Hematopoietic multipotent progenitor cell treated with erythropoietin and hydrocortisone succinate and interleukin-3 and kit ligand, for 15 days (in vitro differentiated cells): Measurements from ENCODE around the gene DNM3.

Experiments
- DNase-seq: peaks from one replicate; pipeline ENCODE4 v3.0.0-alpha.2; 2015; ENCODE audit warnings: low spot score

The DNM3 gene

DNA sequence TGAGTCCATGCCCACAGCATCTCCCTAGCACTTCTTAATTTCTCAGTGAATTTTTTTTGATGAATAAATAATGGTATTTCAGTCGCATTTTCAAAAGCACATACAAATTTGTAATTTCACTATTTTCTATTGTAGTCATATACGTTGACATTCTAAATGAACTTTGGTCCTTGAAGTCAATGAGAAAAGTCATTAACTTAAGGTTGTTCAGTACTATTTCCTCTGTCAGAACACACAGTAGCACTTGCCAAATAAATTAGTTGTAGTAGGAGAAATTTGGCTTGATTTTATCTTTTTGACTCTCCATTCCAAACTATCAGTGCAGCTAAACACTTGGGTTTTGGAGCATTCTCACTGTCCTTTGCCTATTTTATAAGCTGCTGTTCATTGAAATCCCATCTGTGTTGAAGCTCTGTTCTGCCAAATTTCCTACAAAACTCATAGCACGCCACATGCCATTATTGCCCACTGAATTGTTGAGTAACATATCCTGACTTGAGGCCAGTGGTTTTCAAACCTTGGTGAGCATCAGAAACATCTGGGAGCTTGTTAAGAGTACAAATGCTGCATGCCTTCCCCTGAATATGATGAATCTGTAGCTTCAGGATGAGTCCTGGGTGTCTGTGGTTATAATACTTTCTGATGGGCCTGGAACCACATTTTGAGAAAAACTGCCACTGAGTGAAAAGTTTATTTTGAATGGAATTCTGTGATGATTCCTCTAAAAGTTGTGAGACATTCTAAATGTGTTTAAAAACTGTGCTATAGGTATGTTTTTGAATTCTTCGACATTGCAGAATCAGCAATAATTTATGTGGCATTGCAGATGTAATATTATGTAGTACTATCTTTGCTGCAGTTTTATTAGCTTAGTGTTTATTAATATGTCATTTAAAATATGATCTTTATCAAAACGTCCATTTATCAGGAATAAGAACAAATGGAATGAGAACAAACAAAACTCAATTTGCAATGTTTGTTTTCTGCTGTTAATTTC, 78.9 kb downstream of the DNM3 start:
- no peak for DNase-seq

DNA sequence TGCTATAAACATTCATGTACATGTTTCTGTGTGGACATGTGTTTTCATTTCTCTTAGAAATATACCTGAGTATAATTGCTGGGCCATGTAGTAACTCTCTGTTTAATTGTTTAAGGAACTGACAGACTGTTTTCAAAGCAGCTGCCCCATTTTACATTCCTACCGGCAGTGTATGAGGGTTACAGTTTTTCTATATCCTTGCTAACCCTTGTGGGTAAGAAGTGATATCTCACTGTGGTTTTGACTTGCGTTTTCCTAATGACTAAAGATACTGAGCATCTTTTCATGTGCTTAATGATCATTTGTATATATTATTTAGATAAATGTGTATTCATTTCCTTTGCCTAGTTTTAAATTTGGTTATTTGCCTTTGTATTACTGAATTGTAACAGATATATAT, 81.7 kb downstream of the DNM3 start:
- no peak for DNase-seq

DNA sequence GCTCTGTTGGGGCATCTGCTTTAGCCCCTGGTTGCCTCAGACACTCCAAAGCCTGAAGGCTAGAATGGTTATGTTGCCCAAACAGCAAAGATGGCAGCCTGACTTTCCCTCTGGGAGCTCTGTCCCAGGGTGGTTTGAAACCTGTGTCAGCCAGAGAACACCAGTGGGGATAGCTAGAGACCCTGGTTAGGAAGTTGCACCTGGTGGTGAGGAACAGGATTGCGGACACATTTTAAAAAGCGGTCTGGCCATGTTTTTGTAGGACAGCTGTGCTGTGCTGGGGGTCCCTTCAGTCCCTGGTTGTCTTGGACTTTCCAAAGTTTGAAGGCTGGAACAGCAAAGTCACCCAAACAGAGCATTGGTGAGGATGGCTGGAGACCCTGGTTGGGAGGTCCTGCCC, 87.8 kb downstream of the DNM3 start:
- no peak for DNase-seq

DNA sequence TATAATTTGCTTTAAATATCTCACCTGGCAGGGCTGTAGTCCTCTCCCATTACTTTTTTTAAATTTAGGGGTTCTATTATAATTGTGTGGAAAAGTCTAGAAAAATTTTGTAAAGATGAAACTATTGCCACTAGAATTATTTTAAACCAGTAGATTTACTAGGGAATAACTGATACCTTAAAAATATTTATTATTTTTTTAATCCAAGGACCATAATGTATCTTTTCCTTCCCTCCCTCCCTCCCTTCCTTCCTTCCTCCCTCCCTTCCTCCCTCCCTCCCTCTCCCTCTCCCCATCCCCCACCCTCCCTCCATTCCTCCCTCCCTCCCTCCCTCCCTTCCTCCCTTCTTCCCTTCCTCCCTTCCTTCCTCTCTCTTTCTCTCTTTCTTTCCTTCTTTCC, 90.5 kb downstream of the DNM3 start:
- DNase-seq: no peak

DNA sequence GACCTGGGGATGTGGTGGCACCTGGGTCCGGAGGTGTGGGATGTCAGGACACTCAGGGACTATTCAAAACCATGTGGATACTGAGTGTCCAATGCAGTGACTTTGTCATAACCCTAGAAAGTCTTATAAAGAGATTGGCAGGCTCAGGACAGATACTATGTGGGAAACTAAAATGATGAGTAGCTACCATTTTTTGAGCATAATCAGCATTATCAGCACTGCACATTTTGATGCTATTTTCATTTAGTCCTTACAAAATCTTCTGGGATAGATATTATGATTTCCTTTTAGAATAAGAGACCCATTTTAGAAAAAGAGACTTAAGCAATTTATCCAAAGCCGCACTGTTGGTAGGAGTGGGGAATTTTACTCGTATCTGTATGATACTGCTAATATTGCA, 93.4 kb downstream of the DNM3 start:
- no peak for DNase-seq

DNA sequence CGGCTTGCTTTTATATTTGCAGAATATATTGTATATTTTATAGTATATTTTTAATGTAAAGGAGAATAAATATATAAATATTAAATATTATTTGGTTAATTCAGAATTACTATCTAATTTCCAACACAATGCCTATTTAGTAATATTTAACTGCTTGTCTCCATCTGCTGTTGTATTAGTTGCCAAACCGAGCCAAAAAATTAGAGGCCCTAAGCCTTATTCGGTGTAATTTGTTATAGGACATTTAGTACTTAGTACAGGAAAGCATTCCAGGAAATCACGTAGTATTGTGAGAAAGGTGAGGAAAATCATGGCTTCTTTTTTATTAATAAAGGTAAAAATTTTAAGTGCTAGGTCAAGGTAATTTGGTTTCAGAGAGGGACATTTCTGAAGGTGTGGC, 93.8 kb downstream of the DNM3 start:
- DNase-seq: no peak

DNA sequence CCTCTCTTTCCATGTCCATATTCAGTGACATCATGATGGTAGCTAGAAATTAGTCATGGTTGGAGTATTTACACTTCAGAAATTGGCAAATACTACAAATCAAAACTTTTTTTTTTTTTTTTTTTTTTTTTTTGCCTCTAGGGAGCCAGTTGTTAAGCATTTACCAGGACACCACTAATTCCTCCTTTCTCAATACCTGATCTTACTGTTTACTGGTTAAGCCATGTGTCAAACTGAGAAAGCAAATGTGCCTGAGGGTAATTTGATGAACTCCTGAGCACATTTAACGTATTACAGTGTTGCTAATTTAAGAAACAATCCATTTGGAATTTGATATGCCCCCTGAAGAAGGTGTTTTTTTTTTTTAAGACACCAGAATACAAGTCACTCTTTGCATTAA, 94.4 kb downstream of the DNM3 start:
- no peak for DNase-seq

DNA sequence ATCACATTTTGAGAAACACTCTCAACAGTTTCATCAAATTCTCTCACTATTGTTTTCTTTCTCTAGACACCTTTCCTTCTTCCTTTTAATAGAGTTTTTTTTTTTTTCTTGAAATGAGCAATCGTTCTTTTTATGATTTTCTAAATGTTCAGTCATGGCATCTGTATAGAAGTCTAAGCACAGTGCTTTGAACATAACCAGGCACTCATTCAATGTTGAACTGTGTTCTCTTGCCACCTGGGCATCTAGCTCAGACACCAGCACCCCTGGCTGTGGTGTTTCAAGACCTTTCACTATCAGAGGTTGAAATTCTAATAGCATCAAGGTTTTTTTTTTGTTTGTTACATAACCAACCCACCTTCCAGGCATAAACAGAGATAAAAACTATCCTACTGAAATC, 96.6 kb downstream of the DNM3 start:
- DNase-seq: no peak

DNA sequence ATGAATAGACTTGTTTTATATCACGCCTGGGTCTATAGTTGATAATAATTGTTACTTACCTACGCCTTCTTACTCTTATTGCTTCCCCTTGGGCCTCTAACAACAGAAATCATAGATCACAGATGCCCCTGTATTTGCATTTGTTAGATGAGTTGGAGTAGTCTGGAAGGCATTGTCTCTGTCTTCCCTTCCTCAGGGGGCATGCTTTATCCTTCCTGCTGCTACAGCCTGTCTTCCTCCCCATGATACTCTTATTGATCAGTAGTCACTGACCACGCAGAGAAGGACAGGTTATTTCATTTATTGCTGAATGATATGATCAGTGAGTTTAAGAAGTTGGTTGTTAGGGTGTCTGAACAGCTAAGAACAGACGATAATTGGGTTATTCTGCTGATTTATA, 98.4 kb downstream of the DNM3 start:
- DNase-seq: no peak

DNA sequence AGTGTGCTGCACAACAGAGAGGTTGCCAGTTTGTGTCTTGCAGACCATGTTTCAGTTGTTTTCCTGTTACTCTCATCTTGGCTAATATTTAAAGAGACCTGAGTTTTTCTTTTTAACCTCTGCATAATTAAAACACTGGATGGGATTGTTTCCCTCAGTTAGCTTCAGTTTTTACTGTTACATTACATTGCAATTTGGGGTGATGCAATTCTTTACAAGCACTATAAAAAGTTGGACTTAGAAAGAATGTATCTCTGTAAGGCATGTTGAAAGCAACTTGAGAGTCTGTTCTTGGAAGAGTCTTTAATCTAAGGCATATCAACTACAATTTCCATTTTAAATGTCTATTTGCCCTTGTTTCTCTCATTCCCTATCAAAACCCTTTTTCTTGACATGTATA, 99.1 kb downstream of the DNM3 start:
- no peak for DNase-seq

DNA sequence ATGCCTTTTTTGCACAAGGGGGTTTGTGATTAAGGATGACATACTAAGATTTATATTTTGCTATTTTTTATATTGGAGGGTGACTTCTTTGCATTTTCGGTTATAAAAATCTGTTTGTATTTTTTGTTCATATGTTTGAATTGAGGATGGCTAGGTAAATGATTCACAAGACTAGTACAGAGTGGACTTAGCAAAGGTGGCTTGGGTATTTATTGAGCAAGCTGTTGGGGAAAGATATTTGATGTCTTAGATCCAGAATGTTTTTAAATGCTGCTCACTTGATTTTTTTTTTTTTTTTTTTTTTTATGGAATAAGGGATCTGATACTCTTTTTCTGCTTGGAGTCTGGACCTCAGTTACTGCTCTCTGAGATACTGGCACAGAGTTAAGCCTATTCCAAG, 100.6 kb downstream of the DNM3 start:
- DNase-seq: no peak

DNA sequence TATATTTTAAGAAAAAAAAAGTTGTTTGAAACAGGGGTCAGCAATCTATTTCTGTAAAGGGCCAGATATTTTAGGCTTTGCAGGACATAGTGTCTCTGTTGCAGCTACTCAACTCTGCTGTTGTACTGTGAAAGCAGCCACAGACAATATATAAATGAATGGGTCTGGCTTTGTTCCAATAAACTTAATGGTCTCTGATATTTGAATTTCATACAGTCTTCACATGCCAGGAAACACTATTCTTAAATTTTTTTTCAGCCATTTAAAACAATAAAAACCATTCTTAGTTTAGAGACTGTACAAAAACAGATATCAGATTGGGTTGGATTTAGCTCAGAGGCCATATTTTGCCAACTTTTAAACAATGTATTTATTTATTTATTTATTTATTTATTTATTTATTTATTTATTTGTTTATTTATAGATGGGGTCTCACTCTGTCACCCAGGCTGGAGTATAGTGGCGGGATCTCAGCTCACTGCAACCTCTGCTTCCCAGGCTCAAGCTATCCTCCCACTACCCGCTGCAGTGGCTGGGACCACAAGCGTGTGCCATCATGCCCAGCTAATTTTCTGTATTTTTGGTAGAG, 102.8 kb downstream of the DNM3 start:
- DNase-seq: no peak

DNA sequence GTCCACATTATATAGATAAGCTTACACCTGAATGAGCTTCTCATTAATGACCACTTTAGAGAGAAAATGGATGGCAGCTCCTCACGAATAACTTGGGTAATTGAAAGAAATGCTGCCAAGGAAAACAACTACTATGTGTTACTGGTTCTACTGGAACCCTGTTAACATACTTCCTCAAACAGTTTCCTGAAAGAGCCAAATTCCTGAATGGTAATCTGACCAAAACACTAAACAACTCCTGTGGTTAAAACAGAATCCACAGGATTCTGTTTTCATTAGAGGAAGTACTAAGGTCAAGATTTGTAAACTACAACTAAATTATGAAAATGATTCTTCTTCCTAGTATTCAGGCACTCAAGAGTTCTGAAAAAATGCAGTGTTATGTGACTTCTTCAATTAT, 107.2 kb downstream of the DNM3 start:
- no peak for DNase-seq

DNA sequence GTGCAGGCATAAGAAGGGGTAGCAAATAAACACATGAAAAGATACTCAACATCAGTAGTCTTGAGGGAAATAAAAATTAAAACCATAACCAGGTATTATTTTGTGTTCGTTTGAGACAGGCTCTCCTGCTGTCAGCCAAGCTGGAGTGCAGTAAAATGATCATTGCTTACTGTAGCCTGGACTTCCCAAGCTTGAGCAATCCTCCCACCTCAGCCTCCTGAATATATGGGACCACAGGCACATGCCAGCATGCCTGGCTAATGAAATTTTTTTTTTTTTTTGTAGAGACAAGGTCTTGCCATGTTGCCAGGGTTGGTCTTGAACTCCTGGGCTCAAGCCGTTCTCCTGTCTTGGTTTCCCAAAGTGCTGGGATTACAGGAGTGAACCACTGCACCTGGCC, 108.0 kb downstream of the DNM3 start:
- no peak for DNase-seq

DNA sequence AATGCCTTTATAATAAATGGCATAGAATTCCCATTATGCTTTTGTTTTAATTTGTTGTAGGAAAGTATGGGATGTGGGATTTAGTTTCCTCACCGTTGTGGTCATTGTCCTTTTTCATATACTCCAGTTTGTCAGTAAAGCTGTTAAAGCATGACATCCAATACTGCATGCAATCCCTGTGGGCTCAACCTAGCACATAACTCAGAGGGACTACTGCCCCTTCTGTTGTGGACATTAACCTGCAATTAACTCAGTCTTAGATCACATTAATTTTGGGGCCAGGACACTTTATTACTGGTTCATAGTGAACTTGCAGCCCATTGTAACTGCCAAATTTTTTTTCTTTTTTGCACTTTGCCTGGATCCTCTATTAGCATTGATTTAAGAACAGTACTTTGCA, 112.5 kb downstream of the DNM3 start:
- DNase-seq: no peak

DNA sequence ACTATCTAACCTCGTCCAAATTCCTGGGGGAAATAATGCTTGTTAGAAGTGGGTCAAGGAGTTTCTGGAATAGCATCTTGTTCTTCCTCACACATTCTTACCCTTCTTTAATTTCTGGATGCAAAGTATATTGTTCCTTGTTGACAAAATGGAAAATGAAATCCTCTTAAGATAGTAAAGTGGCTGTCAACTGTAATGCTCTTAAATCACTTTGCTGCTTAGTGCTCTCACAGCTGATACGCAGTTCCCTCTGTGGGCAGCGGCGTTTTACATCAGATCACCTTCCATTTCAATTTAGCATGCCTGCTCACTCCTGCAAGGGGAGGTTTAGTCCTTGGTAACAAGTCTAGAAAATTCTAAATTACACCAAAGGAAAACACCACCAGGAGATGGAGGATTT, 113.1 kb downstream of the DNM3 start:
- DNase-seq: no peak

DNA sequence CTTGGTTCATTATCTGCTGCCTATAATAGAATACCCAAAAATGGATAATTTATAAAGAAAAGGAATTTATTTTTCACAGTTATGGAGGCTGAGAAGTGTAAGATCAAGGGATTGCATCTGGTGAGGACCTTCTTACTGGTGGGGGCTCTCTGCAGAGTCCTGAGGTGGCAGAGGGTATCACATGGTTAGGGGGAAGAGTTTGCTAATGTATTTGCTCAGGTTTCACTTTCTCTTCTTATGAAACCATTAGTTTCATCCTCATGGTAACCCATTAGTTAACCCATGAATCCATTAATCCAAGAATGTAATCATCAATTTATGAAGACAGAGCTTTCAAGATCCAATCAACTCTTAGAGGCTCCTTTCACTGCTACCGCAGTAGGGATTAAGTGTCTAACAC, 120.6 kb downstream of the DNM3 start:
- DNase-seq: no peak

DNA sequence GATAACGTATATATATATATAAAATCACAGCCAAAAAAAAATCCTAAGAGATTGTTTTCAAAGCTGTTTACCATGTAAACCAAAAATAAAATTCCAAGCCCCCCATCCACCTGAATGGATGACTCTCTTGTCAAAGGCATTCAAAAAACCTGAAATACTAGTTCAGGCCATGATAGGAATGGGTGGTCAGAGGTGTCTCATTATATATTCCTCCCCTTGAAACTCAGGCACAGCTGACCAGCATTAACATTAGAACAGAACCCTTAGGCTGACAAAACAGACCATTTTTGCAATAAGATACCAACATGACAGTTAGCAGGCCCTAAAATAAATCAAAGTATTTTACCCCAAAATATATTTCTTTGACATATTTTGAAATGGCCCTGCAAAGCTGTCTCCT, 122.5 kb downstream of the DNM3 start:
- no peak for DNase-seq

DNA sequence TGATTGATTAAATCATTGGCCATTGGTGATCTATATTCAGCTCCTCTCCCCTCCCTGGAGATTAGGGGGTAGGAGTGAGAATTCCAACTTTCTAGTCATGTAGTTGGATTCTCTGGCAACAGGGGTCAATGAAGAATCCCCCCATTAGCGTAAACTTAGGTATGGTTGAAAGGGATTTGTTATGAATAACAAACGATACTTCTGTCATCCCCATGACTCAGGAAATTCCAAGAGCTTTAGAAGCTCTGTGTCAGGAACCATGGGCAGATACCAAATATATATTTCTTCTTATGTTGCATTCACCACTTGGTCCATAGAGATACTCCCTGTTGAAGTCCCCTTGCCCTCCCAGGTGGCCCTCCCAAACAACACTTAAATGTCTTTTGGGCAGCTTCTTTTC, 124.5 kb downstream of the DNM3 start:
- DNase-seq: no peak

DNA sequence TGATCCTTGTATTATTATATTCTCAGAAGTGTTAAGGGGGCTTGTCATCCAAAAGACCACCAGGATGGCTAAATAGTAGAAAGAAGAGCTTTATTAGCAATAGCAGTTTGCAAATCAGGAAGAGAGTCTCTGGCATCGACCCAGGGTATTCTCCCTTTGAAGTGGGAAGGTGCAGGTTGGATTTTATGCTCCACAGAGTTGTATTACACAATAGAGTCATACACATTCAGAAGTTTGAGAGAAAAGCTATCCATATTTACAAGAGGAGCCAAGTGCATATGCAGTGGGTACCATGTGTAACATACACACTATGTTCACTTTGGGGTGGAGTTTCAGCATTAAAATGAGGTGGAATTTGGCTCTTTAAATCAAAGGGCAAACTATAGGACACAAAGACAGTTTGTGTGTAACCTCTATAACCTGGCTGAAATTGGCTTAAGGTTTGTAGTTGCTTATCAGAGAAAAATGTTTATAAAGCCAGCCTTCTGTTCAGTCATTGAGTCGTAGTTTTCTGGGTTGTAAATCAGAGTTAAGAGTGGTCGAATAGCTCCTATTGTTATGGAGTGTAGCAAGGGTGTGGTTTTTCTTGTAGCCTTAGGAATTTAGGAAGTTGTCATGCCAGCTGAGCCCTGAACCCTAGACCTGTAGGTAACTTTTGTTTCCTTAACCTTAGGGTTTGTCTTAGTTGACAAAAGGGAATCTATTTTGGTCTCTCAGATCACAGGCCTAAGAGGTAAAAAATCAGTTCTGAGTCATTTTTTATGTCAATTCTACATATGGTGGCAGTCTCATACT, 125.3 kb downstream of the DNM3 start:
- DNase-seq: no peak

DNA sequence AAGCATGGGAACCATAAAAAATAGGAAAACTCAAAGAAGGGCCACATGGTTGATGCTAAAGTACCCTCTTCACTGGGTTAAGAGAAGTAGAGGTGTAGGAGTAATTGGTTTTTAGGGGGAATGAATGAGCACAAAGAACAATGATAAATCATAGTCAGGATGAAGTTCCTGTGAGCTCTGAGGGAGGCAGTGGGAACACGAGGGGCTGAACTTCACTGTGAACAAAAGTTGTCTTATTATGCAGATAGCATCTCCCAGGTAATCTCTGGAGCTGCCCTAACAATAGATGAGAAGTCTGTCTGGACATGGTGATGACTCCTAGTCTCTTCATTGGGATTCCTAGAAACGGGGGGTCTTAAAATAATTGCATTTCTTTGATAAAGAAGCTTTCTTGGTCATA, 127.9 kb downstream of the DNM3 start:
- DNase-seq: no peak

DNA sequence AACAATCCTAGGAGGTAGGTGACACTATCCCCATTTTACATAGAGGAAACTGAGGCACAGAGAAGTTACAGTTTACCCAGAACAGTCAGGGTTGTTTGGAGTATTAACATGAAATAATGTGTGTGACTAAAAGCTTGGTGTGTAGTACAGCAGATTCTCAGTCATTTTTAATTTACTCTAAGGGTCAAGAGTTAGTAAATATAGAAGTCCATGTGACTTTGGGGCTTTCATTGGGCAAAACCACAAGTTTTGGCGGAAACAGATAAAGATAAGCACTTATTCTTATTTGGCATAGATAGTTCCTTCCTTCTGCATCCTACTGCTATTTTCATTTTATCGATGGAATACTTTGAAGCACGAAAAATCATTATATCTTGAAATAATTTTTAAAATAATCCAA, 128.5 kb downstream of the DNM3 start:
- no peak for DNase-seq

DNA sequence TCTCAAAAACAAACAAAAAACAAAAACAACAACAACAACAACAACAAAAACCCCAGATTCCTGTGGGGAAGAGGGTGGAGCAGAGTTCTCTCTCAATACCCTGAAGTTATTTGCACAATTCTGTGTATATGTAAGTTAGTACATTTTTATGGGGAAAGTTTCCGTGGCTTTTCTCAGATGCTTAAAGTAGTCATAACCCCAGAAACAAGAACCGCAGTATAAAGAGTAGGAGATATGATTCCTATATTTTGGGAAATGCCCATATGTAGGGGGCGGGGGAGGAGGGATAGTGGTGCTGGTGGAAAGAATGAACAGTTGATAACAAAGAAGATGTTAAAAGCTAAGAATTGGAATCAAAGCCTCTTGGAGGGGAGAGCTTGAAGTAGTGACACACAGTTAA, 131.5 kb downstream of the DNM3 start:
- no peak for DNase-seq
